Endothelial cell of umbilical vein (primary cell): ENCODE measurements around the gene PCDH9. TPM values are rescaled to one million over a fixed set of nuclear protein-coding genes. Genes with fewer than 3 reads are reported as not detected.

ENCODE experiments used
- BruUV-seq: library from RNA; stranded (reverse); fragments of 400-500 nt; replicated peaks from 2 replicates; lab custom pipeline; 2021; lab: Mats Ljungman, UMichigan
- CTCF ChIA-PET: fragments of 300-600, 350-600 bp; sonication (Branson Sonifier 250); formaldehyde crosslinking; loops from one replicate; lab custom pipeline; 2021; ENCODE audit warnings: antibody characterized with exemption, inconsistent platforms; lab: Charles Lee
- POLR2A ChIA-PET: fragments of 300-600, 350-600 bp; sonication (Branson Sonifier 250); formaldehyde crosslinking; loops from one replicate; lab custom pipeline; 2021; ENCODE audit warnings: antibody characterized with exemption, inconsistent platforms; lab: Charles Lee
- DNase-seq: peaks from one replicate; pipeline ENCODE4 v3.0.0-alpha.2; 2011; ENCODE audit warnings: low read depth, low spot score
- FAIRE-seq: peaks from 2 replicates; lab custom pipeline; 2011; peaks lifted over from hg19 to GRCh38; lab: Jason Lieb, UNC
- H2AFZ ChIP-seq: 2 replicates; pipeline ENCODE4 v1.6.0; 2012; ENCODE audit warnings: low read depth, low read length, control low read depth, inconsistent platforms
- H3K27ac ChIP-seq: 2 replicates; pipeline ENCODE4 v1.5.1; 2011; ENCODE audit warnings: low read depth, mild to moderate bottlenecking, control low read depth, low read length, moderate library complexity; ENCODE audit not compliant: insufficient read depth
- H3K27me3 ChIP-seq, 2 experiments: 2 replicates each; pipeline versions ENCODE4 v1.6.0 to v1.6.1; 2011; ENCODE audit warnings: low read length in 2 of 2, mixed read lengths in 1 of 2; ENCODE audit not compliant: control insufficient read depth in 2 of 2, insufficient read depth in 2 of 2
- H3K36me3 ChIP-seq, 2 experiments: 2 replicates in 1 of 2; 3 replicates in 1 of 2; pipeline ENCODE4 v1.5.1; 2011; ENCODE audit warnings: low read length in 2 of 2, mild to moderate bottlenecking in 1 of 2, moderate library complexity in 1 of 2; ENCODE audit not compliant: control insufficient read depth in 2 of 2, insufficient read depth in 2 of 2; ENCODE audit errors: extremely low read depth in 1 of 2
- H3K4me1 ChIP-seq: 3 replicates; pipeline ENCODE4 v1.5.1; 2011; ENCODE audit warnings: mild to moderate bottlenecking, low read length; ENCODE audit not compliant: control insufficient read depth, insufficient read depth; ENCODE audit errors: extremely low read depth
- H3K4me2 ChIP-seq: 2 replicates; pipeline ENCODE4 v1.6.1; 2011; ENCODE audit warnings: low read length, control low read depth, mixed read lengths; ENCODE audit not compliant: insufficient read depth
- H3K4me3 ChIP-seq, 3 experiments: fragments of 200-600 bp in 1 of 3; sonication (generic), shearing (Covaris generic) in 1 of 3; replicated peaks in 1 of 3; 2 replicates each; pipeline ENCODE4 v1.5.1; 2011 to 2016; ENCODE audit warnings: control low read depth in 3 of 3, low read length in 3 of 3, mild to moderate bottlenecking in 2 of 3, inconsistent platforms in 1 of 3, low read depth in 1 of 3, moderate library complexity in 1 of 3; ENCODE audit not compliant: insufficient read depth in 1 of 3
- H3K79me2 ChIP-seq: 2 replicates; pipeline ENCODE4 v1.6.0; 2012; ENCODE audit warnings: low read length, inconsistent platforms; ENCODE audit not compliant: control insufficient read depth, insufficient read depth
- H3K9ac ChIP-seq: replicated peaks from 2 replicates; pipeline ENCODE3; 2011; ENCODE audit warnings: low read length, control low read depth; ENCODE audit not compliant: insufficient read depth; ENCODE audit errors: extremely low read depth
- H3K9me1 ChIP-seq: replicated peaks from 3 replicates; pipeline ENCODE4 v1.6.0; 2011; ENCODE audit warnings: mild to moderate bottlenecking, low read length; ENCODE audit not compliant: control insufficient read depth, insufficient read depth; ENCODE audit errors: extremely low read depth
- H3K9me3 ChIP-seq: replicated peaks from 2 replicates; pipeline ENCODE4 v1.5.1; 2012; ENCODE audit warnings: low read length, inconsistent platforms; ENCODE audit not compliant: control insufficient read depth, insufficient read depth
- H4K20me1 ChIP-seq: replicated peaks from 2 replicates; pipeline ENCODE3; 2011; ENCODE audit warnings: mild to moderate bottlenecking, low read length; ENCODE audit not compliant: control insufficient read depth, insufficient read depth; ENCODE audit errors: extremely low read depth
- EZH2 ChIP-seq: IDR thresholded peaks from 2 replicates; pipeline ENCODE4 v1.6.1; 2012; ENCODE audit warnings: borderline replicate concordance, low read depth, mild to moderate bottlenecking, moderate library complexity, low read length, inconsistent platforms; ENCODE audit not compliant: severe bottlenecking
- FOS ChIP-seq: IDR thresholded peaks from 2 replicates; pipeline ENCODE4 v1.6.1; 2011; ENCODE audit warnings: mild to moderate bottlenecking, low read length, moderate library complexity, borderline replicate concordance; ENCODE audit not compliant: insufficient read depth
- GATA2 ChIP-seq: IDR thresholded peaks from 2 replicates; pipeline ENCODE4 v1.7.0; 2011; ENCODE audit warnings: low read depth, mild to moderate bottlenecking, moderate library complexity, mixed read lengths, low read length; ENCODE audit not compliant: insufficient read length, insufficient read depth
- JUN ChIP-seq: IDR thresholded peaks from 2 replicates; pipeline ENCODE4 v1.6.1; 2011; ENCODE audit warnings: borderline replicate concordance, low read depth; ENCODE audit not compliant: insufficient read length, insufficient read depth
- MYC ChIP-seq: IDR thresholded peaks from one replicate; pipeline ENCODE4 v1.6.1; 2011; ENCODE audit warnings: mild to moderate bottlenecking, low read depth, low read length
- POLR2A ChIP-seq: IDR thresholded peaks from 2 replicates; pipeline ENCODE4 v1.6.1; 2012; ENCODE audit warnings: low read depth, mild to moderate bottlenecking, control low read depth, low read length
- POLR2AphosphoS5 ChIP-seq: IDR thresholded peaks from 2 replicates; pipeline ENCODE4 v1.6.1; 2012; ENCODE audit warnings: low read depth, mild to moderate bottlenecking, control low read depth, low read length, moderate library complexity; ENCODE audit not compliant: insufficient read depth
- dilution Hi-C: fragments of 300-500 bp; cut with MboI; formaldehyde crosslinking; loops from one replicate; pipeline ENCODE4 v1.15.0; 2019; ENCODE audit warnings: low sequenced_read_pairs; ENCODE audit not compliant: extremely low pct_ligation_motif_present
- intact Hi-C: fragments of 100-400 bp; cut with micrococcal nuclease; formaldehyde crosslinking; loops from one replicate; pipeline ENCODE4 v1.10.0; 2022
- polyA plus RNA-seq, 4 experiments: library from polyadenylated mRNA; depleted of rRNA in 3 of 4; stranded (reverse) in 3 of 4; unstranded in 1 of 4; fragments of >200 nt; gene quantifications; 2 replicates each; pipeline versions ENCODE4 v1.2.1 to v1.2.3, GENCODE V29; 2011 to 2012; ENCODE audit warnings: missing spikeins in 1 of 4
- total RNA-seq: library from RNA; stranded (reverse); gene quantifications from 2 replicates; pipeline ENCODE4 v1.2.3, GENCODE V29; 2021
- TF ChIP-seq, protein P1 (sequence below), 2 donors: IDR thresholded peaks; 1 replicate in 1 of 2; 2 replicates in 1 of 2; pipeline ENCODE4 v1.5.1; 2011; ENCODE audit warnings: low read length in 2 of 2, mild to moderate bottlenecking in 2 of 2, moderate library complexity in 2 of 2, control low read depth in 1 of 2, inconsistent platforms in 1 of 2, low read depth in 1 of 2; ENCODE audit not compliant: insufficient read depth in 1 of 2; ENCODE audit errors: extremely low read depth in 1 of 2
- TF ChIP-seq, protein P2 (sequence below): IDR thresholded peaks from 2 replicates; pipeline ENCODE4 v1.6.1; 2011; ENCODE audit not compliant: insufficient read depth, insufficient read length

Gene PCDH9
- total and polyA plus RNA-seq, 2 donors (not counting 3 experiments of a cell fraction or from before 2014, with no cell fraction given), result 1.1 to 5.2 TPM

DNA sequence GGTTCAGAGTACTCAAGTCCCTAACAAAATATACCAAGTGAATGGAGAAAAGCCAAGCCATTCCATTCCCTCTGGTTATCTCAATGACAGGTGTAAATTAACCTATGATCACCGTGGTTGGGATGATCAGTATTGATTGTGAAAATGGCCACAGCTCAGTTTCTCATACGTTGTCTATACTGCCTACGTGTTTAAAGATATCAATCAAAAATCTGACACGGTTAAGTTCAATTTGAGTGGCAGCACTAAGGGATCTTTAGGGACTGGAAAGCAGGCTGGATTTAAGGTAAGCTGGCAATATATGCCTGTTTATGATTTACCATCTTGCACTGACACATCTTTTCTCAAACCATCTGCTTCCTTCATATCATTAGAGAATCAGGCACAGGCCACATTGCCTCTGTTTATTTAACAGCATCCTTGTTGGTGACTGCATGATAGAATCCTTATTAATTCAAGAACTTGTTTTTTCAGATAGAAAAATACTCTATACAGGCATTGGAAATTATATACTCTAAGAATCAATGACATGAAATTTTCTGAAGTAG lies 907.9 kb downstream of the PCDH9 start:
- no peak for FAIRE-seq
- CTCF ChIA-PET, result no interaction called here
- no TSS peak for BruUV-seq

GRCh38 chr13:66314911-66315310 lies 915.2 kb downstream of the PCDH9 start:
- intact Hi-C loops, result no loop called here
- H3K4me3 ChIP-seq, result no peak overlapping the region
- H3K9me1 ChIP-seq, result no peaks in the 10 kb centered on the region
- dilution Hi-C loops, result no loop called here
- H3K9ac ChIP-seq, result no peak overlapping the region
- ChIA-PET CTCF (no interaction called here), POLR2A (no interaction called here)
- no peaks in the 10 kb centered on the region for H3K4me1 ChIP-seq
- H3K9me3 ChIP-seq, result no peaks in the 10 kb centered on the region
- BruUV-seq, result no TSS peak
- no peak for DNase-seq
- no peak overlapping the region for H2AFZ ChIP-seq
- no peak overlapping the region for H3K27ac ChIP-seq
- H3K79me2 ChIP-seq, result no peaks in the 10 kb centered on the region
- no peak for FAIRE-seq
- no peak overlapping the region for H3K4me2 ChIP-seq
- H3K36me3 ChIP-seq, result no peaks in the 10 kb centered on the region
- no peak for TF ChIP-seq JUN
- TF ChIP-seq, protein P1, sequence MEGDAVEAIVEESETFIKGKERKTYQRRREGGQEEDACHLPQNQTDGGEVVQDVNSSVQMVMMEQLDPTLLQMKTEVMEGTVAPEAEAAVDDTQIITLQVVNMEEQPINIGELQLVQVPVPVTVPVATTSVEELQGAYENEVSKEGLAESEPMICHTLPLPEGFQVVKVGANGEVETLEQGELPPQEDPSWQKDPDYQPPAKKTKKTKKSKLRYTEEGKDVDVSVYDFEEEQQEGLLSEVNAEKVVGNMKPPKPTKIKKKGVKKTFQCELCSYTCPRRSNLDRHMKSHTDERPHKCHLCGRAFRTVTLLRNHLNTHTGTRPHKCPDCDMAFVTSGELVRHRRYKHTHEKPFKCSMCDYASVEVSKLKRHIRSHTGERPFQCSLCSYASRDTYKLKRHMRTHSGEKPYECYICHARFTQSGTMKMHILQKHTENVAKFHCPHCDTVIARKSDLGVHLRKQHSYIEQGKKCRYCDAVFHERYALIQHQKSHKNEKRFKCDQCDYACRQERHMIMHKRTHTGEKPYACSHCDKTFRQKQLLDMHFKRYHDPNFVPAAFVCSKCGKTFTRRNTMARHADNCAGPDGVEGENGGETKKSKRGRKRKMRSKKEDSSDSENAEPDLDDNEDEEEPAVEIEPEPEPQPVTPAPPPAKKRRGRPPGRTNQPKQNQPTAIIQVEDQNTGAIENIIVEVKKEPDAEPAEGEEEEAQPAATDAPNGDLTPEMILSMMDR (IDR thresholded peaks at IDR 0.05; ENCODE audit: extremely low read depth in 1 of 2, insufficient read depth in 1 of 2, low read depth in 1 of 2, low read length in 2 of 2), result no peak
- TF ChIP-seq MYC, result no peak
- no peak for TF ChIP-seq FOS
- TF ChIP-seq POLR2A, result no peak
- TF ChIP-seq GATA2, result no peak
- TF ChIP-seq, protein P2, sequence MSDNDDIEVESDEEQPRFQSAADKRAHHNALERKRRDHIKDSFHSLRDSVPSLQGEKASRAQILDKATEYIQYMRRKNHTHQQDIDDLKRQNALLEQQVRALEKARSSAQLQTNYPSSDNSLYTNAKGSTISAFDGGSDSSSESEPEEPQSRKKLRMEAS, result no peak
- no peak for TF ChIP-seq EZH2
- no peak for TF ChIP-seq POLR2AphosphoS5
- no peaks in the 10 kb centered on the region for H4K20me1 ChIP-seq
- no peaks in the 10 kb centered on the region for H3K27me3 ChIP-seq

More for the DNA sequence above, 907.9 kb downstream of the PCDH9 start:
- H3K4me2 ChIP-seq, result no peak overlapping the region
- H2AFZ ChIP-seq, result no peak overlapping the region
- intact Hi-C loops, result no loop called here
- no peaks in the 10 kb centered on the region for H3K36me3 ChIP-seq
- H3K4me1 ChIP-seq, result no peaks in the 10 kb centered on the region
- POLR2A ChIA-PET, result no interaction called here
- TF ChIP-seq, protein P2, result no peak
- TF ChIP-seq FOS (no peak), EZH2 (no peak), POLR2AphosphoS5 (no peak), POLR2A (no peak), JUN (no peak), MYC (no peak)
- no peaks in the 10 kb centered on the region for H3K9me3 ChIP-seq
- no peaks in the 10 kb centered on the region for H3K9me1 ChIP-seq
- H3K79me2 ChIP-seq, result no peaks in the 10 kb centered on the region
- no peak overlapping the region for H3K9ac ChIP-seq
- no peak overlapping the region for H3K4me3 ChIP-seq
- H3K27me3 ChIP-seq, result no peaks in the 10 kb centered on the region
- H3K27ac ChIP-seq, result no peak overlapping the region
- no peak for DNase-seq
- dilution Hi-C loops, result no loop called here
- no peaks in the 10 kb centered on the region for H4K20me1 ChIP-seq
